Islet precursor cell (in vitro differentiated cells): ENCODE measurements around the gene GRM6.

Experiments used
- DNase-seq: peaks from one replicate; pipeline ENCODE4 v3.0.0-alpha.2; 2018

The GRM6 gene

GRCh38 chr5:178983728-178984127 is 11.4 kb downstream of the GRM6 start:
- no peak for DNase-seq

- DNase-seq: no peak
Measured at GRCh38 chr5:178982941-178983340, 12.2 kb downstream of the GRM6 start.

GRCh38 chr5:178981381-178981780 is 13.7 kb downstream of the GRM6 start:
- no peak for DNase-seq

GRCh38 chr5:178965465-178966055 is 29.6 kb downstream of the GRM6 start:
- no peak for DNase-seq

GRCh38 chr5:178941361-178941760 is 53.8 kb downstream of the GRM6 start:
- no peak for DNase-seq

GRCh38 chr5:178940569-178941360 is 54.4 kb downstream of the GRM6 start, which contains the start of gene ZNF454:
TSS of gene ZNF454 (plus strand) at chr5:178941198. CDS start at chr5:178942792, 1,594 bp downstream.
- no peak for DNase-seq

GRCh38 chr5:178931846-178932760 is 63.0 kb downstream of the GRM6 start:
- DNase-seq: no peak
